Epithelial cell of esophagus (primary cell): ENCODE measurements around the gene EFTUD2.

Experiments used
- DNase-seq: peaks from one replicate; pipeline ENCODE4 v3.0.0; 2010; ENCODE audit warnings: low read depth
- H3K4me3 ChIP-seq: 2 replicates; pipeline ENCODE4 v1.5.1; 2011; ENCODE audit warnings: mild to moderate bottlenecking, low read length, control low read depth
- CTCF ChIP-seq: IDR thresholded peaks from 2 replicates; pipeline ENCODE4 v1.5.1; 2011; ENCODE audit warnings: low read depth, mild to moderate bottlenecking, low read length, control low read depth, inconsistent platforms; ENCODE audit not compliant: insufficient read depth; ENCODE audit errors: missing control alignments

Gene EFTUD2

GRCh38 chr17:44884941-44885340 is 14.3 kb downstream of the EFTUD2 start:
- DNase-seq = no peak
- no peak for TF ChIP-seq CTCF

GRCh38 chr17:44881145-44881544 is 18.1 kb downstream of the EFTUD2 start:
- DNase-seq = no peak
- TF ChIP-seq CTCF = no peak
- no peak overlapping the region for H3K4me3 ChIP-seq

More at GRCh38 chr17:44884941-44885340, 14.3 kb downstream of the EFTUD2 start:
- no peak overlapping the region for H3K4me3 ChIP-seq

GRCh38 chr17:44880062-44880461 is 19.2 kb downstream of the EFTUD2 start:
- H3K4me3 ChIP-seq = no peak overlapping the region
- no peak for DNase-seq
- TF ChIP-seq CTCF = no peak

- H3K4me3 ChIP-seq = no peak overlapping the region
- no peak for DNase-seq
- TF ChIP-seq CTCF = no peak
Observed at GRCh38 chr17:44879376-44879775, 19.9 kb downstream of the EFTUD2 start.

- H3K4me3 ChIP-seq = no peak overlapping the region
- TF ChIP-seq CTCF = peak; percentile 65
- peak; percentile 36 for DNase-seq
Observed at GRCh38 chr17:44878627-44879221, 20.5 kb downstream of the EFTUD2 start.

GRCh38 chr17:44877121-44877520 is 22.1 kb downstream of the EFTUD2 start:
- no peak for DNase-seq
- no peak for TF ChIP-seq CTCF
- no peak overlapping the region for H3K4me3 ChIP-seq

- no peak for TF ChIP-seq CTCF
- no peak overlapping the region for H3K4me3 ChIP-seq
- no peak for DNase-seq
Observed at GRCh38 chr17:44875761-44876160, 23.5 kb downstream of the EFTUD2 start.
